SK-N-MC (cell line): ENCODE results near the gene CD38.

Experiments
- EZH2 ChIP-seq: fragments of 200-600 bp; sonication (generic); IDR thresholded peaks from one replicate; pipeline ENCODE4 v1.6.1; 2017; ENCODE audit warnings: antibody characterized with exemption
- FOXP2 ChIP-seq: optimal IDR thresholded peaks from 2 replicates; pipeline ENCODE3; 2011; ENCODE audit warnings: mild to moderate bottlenecking, moderate library complexity; ENCODE audit not compliant: insufficient read depth; ENCODE audit errors: extremely low read length, control extremely low read depth
- POLR2AphosphoS5 ChIP-seq: IDR thresholded peaks from 2 replicates; pipeline ENCODE4 v1.6.1; 2012; ENCODE audit warnings: mild to moderate bottlenecking, low read depth, low read length, borderline replicate concordance

GRCh38 chr4:15765910-15766697, 12.0 kb upstream of the CD38 start:
- TF ChIP-seq EZH2 = no peak
- TF ChIP-seq POLR2AphosphoS5 = no peak
- TF ChIP-seq FOXP2 = no peak
